Measurements from ENCODE around the gene FAAP20. TPM values are rescaled to one million over a fixed set of nuclear protein-coding genes. Genes with fewer than 3 reads are reported as not detected.

The FAAP20 gene
- total and polyA plus RNA-seq, 9 of the 15 experiments (the other 6 are each of a cell fraction or from before 2014, with no cell fraction given) = 0.58 to 143 (median 9.9) TPM

DNA sequence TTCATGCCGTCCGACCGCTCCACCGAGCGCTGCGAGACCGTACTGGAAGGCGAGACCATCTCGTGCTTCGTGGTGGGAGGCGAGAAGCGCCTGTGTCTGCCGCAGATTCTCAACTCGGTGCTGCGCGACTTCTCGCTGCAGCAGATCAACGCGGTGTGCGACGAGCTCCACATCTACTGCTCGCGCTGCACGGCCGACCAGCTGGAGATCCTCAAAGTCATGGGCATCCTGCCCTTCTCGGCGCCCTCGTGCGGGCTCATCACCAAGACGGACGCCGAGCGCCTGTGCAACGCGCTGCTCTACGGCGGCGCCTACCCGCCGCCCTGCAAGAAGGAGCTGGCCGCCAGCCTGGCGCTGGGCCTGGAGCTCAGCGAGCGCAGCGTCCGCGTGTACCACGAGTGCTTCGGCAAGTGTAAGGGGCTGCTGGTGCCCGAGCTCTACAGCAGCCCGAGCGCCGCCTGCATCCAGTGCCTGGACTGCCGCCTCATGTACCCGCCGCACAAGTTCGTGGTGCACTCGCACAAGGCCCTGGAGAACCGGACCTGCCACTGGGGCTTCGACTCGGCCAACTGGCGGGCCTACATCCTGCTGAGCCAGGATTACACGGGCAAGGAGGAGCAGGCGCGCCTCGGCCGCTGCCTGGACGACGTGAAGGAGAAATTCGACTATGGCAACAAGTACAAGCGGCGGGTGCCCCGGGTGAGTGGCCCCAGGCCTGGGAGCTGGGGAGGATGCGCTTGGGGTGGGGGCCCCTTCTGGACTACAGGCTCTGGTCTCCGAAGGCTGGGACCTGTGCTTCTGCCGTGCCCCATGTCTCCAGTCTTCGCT is 34.7 kb upstream of the FAAP20 start (continued):
- TF ChIP-seq HDAC1 (IDR thresholded peaks at IDR 0.05) (peak in 1 of 2 experiments; percentile 69; a peak in 2 of 4 replicates), FIP1L1 (IDR thresholded peaks at IDR 0.05; ENCODE audit: low read depth, low read length, poor library complexity, severe bottlenecking) (peak; percentile 83), CBX3 (IDR thresholded peaks at IDR 0.05; ENCODE audit: borderline replicate concordance in 1 of 2, low read length in 2 of 2) (no peak), ZNF75A (CRISPR knock-in tag; IDR thresholded peaks at IDR 0.05) (no peak), NR2F6 (CRISPR knock-in tag; IDR thresholded peaks at IDR 0.05) (0 out of 2 replicates have a peak, but pooled peaks have one; percentile 53), GTF2F1 (IDR thresholded peaks at IDR 0.05; ENCODE audit: low read depth, low read length) (peak; percentile 41; the same call in 1 of the 2 replicates), L3MBTL2 (IDR thresholded peaks at IDR 0.05) (peak; percentile 95)
- TF ChIP-seq, protein P1, sequence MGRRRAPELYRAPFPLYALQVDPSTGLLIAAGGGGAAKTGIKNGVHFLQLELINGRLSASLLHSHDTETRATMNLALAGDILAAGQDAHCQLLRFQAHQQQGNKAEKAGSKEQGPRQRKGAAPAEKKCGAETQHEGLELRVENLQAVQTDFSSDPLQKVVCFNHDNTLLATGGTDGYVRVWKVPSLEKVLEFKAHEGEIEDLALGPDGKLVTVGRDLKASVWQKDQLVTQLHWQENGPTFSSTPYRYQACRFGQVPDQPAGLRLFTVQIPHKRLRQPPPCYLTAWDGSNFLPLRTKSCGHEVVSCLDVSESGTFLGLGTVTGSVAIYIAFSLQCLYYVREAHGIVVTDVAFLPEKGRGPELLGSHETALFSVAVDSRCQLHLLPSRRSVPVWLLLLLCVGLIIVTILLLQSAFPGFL (CRISPR knock-in tag; IDR thresholded peaks at IDR 0.05) = 0 out of 2 replicates have a peak, but pooled peaks have one; percentile 6
- TF ChIP-seq, protein P2, sequence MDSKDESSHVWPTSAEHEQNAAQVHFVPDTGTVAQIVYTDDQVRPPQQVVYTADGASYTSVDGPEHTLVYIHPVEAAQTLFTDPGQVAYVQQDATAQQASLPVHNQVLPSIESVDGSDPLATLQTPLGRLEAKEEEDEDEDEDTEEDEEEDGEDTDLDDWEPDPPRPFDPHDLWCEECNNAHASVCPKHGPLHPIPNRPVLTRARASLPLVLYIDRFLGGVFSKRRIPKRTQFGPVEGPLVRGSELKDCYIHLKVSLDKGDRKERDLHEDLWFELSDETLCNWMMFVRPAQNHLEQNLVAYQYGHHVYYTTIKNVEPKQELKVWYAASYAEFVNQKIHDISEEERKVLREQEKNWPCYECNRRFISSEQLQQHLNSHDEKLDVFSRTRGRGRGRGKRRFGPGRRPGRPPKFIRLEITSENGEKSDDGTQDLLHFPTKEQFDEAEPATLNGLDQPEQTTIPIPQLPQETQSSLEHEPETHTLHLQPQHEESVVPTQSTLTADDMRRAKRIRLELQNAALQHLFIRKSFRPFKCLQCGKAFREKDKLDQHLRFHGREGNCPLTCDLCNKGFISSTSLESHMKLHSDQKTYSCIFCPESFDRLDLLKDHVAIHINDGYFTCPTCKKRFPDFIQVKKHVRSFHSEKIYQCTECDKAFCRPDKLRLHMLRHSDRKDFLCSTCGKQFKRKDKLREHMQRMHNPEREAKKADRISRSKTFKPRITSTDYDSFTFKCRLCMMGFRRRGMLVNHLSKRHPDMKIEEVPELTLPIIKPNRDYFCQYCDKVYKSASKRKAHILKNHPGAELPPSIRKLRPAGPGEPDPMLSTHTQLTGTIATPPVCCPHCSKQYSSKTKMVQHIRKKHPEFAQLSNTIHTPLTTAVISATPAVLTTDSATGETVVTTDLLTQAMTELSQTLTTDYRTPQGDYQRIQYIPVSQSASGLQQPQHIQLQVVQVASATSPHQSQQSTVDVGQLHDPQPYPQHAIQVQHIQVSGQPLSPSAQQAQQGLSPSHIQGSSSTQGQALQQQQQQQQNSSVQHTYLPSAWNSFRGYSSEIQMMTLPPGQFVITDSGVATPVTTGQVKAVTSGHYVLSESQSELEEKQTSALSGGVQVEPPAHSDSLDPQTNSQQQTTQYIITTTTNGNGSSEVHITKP (IDR thresholded peaks at IDR 0.05; ENCODE audit: partially characterized antibody) = peak; percentile 79
- TF ChIP-seq, protein P3, sequence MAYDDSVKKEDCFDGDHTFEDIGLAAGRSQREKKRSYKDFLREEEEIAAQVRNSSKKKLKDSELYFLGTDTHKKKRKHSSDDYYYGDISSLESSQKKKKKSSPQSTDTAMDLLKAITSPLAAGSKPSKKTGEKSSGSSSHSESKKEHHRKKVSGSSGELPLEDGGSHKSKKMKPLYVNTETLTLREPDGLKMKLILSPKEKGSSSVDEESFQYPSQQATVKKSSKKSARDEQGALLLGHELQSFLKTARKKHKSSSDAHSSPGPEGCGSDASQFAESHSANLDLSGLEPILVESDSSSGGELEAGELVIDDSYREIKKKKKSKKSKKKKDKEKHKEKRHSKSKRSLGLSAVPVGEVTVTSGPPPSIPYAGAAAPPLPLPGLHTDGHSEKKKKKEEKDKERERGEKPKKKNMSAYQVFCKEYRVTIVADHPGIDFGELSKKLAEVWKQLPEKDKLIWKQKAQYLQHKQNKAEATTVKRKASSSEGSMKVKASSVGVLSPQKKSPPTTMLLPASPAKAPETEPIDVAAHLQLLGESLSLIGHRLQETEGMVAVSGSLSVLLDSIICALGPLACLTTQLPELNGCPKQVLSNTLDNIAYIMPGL (CRISPR knock-in tag; IDR thresholded peaks at IDR 0.05) = 0 out of 2 replicates have a peak, but pooled peaks have one; percentile 50
- TF ChIP-seq, protein P4, sequence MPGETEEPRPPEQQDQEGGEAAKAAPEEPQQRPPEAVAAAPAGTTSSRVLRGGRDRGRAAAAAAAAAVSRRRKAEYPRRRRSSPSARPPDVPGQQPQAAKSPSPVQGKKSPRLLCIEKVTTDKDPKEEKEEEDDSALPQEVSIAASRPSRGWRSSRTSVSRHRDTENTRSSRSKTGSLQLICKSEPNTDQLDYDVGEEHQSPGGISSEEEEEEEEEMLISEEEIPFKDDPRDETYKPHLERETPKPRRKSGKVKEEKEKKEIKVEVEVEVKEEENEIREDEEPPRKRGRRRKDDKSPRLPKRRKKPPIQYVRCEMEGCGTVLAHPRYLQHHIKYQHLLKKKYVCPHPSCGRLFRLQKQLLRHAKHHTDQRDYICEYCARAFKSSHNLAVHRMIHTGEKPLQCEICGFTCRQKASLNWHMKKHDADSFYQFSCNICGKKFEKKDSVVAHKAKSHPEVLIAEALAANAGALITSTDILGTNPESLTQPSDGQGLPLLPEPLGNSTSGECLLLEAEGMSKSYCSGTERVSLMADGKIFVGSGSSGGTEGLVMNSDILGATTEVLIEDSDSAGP (CRISPR knock-in tag; IDR thresholded peaks at IDR 0.05) = peak; percentile 40; the same call in 1 of the 2 replicates
- TF ChIP-seq, protein P5, sequence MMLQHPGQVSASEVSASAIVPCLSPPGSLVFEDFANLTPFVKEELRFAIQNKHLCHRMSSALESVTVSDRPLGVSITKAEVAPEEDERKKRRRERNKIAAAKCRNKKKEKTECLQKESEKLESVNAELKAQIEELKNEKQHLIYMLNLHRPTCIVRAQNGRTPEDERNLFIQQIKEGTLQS (IDR thresholded peaks at IDR 0.05) = no peak
- TF ChIP-seq, protein P5 (CRISPR knock-in tag; conservative IDR thresholded peaks at IDR 0.05) = no peak
- TF ChIP-seq, protein P6, sequence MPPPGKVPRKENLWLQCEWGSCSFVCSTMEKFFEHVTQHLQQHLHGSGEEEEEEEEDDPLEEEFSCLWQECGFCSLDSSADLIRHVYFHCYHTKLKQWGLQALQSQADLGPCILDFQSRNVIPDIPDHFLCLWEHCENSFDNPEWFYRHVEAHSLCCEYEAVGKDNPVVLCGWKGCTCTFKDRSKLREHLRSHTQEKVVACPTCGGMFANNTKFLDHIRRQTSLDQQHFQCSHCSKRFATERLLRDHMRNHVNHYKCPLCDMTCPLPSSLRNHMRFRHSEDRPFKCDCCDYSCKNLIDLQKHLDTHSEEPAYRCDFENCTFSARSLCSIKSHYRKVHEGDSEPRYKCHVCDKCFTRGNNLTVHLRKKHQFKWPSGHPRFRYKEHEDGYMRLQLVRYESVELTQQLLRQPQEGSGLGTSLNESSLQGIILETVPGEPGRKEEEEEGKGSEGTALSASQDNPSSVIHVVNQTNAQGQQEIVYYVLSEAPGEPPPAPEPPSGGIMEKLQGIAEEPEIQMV (tag; conservative IDR thresholded peaks at IDR 0.05; ENCODE audit: low read depth) = peak; percentile 60
